Lung (tissue), 12 donors: ENCODE data around the gene CCT6A. TPM values are rescaled to one million over a fixed set of nuclear protein-coding genes. Genes with fewer than 3 reads are reported as not detected.
A peak's percentile ranks its signal among the peaks of the same experiment; 100 is the strongest.

ENCODE experiments used
- ATAC-seq: fragments of 200-7000 bp; cut with Tn5 transposase; one replicate; pipeline ENCODE4 v1.9.1; 2020; ENCODE audit warnings: moderate number of reproducible peaks; ENCODE audit not compliant: insufficient read depth, low FRiP score
- DNase-seq, 3 donors: peaks; one replicate each; pipeline ENCODE4 v3.0.0-alpha.2; 2013 to 2017
- H3K27ac ChIP-seq, 2 donors: one replicate each; pipeline ENCODE4 v1.5.1; 2013; ENCODE audit warnings: mild to moderate bottlenecking in 2 of 2, moderate library complexity in 2 of 2, control low read depth in 1 of 2, inconsistent platforms in 1 of 2, low read depth in 1 of 2, low read length in 1 of 2
- H3K27me3 ChIP-seq, 3 donors: one replicate each; pipeline ENCODE4 v1.5.1; 2013; ENCODE audit warnings: low read length in 2 of 3; ENCODE audit not compliant: control insufficient read depth in 3 of 3, insufficient read depth in 3 of 3
- H3K36me3 ChIP-seq, 4 donors: one replicate each; pipeline ENCODE4 v1.5.1; 2013; ENCODE audit warnings: low read length in 4 of 4, mild to moderate bottlenecking in 1 of 4, moderate library complexity in 1 of 4; ENCODE audit not compliant: control insufficient read depth in 4 of 4, insufficient read depth in 4 of 4
- H3K4me1 ChIP-seq, 5 donors: one replicate each; pipeline ENCODE4 v1.5.1; 2013; ENCODE audit warnings: low read length in 5 of 5, mild to moderate bottlenecking in 2 of 5, moderate library complexity in 1 of 5; ENCODE audit not compliant: control insufficient read depth in 5 of 5, insufficient read depth in 5 of 5
- H3K4me3 ChIP-seq: one replicate; pipeline ENCODE4 v1.5.1; 2013; ENCODE audit warnings: mild to moderate bottlenecking, control low read depth, moderate library complexity
- H3K9ac ChIP-seq, 2 donors: one replicate each; pipeline ENCODE4 v1.5.1; 2013; ENCODE audit warnings: low read length in 2 of 2, control low read depth in 1 of 2; ENCODE audit not compliant: insufficient read depth in 1 of 2
- H3K9me3 ChIP-seq, 4 donors: one replicate each; pipeline ENCODE4 v1.5.1; 2013; ENCODE audit warnings: low read length in 3 of 4, mild to moderate bottlenecking in 1 of 4, moderate library complexity in 1 of 4; ENCODE audit not compliant: control insufficient read depth in 4 of 4, insufficient read depth in 3 of 4
- WGBS, 2 donors: extraction: QIAGEN DNeasy Blood & Tissue Kit; methylation state at CpG; one replicate each; pipeline ENCODE4 v1.1.7; 2013; 5-methylcytosine and 5-hydroxymethylcytosine counted together
- polyA plus RNA-seq, 2 donors: library from polyadenylated mRNA; stranded (reverse); fragments of 200-250 nt; gene quantifications; one replicate each; pipeline ENCODE4 v1.2.1, GENCODE V29; 2013
- total RNA-seq, 2 donors: library from RNA; depleted of rRNA in 1 of 2; stranded (reverse); fragments of >200 nt in 1 of 2; gene quantifications; one replicate each; pipeline ENCODE4 v1.2.1, GENCODE V29; 2014 to 2021
- TF ChIP-seq, protein P1 (sequence below): IDR thresholded peaks from 2 replicates; pipeline ENCODE4 v1.5.1; 2012; ENCODE audit warnings: mild to moderate bottlenecking; ENCODE audit errors: control extremely low read depth, extremely low read depth
- donor health status: control.
- donor health status: control.
- donor health status: Bipolar disorder and iron deficiency.
- donor health status: healthy.
- donor health status: DM: yes; HTN: yes; CAD: no.

CCT6A gene
- total and polyA plus RNA-seq, 4 donors, result 88.1 to 196 (median 104) TPM

DNA sequence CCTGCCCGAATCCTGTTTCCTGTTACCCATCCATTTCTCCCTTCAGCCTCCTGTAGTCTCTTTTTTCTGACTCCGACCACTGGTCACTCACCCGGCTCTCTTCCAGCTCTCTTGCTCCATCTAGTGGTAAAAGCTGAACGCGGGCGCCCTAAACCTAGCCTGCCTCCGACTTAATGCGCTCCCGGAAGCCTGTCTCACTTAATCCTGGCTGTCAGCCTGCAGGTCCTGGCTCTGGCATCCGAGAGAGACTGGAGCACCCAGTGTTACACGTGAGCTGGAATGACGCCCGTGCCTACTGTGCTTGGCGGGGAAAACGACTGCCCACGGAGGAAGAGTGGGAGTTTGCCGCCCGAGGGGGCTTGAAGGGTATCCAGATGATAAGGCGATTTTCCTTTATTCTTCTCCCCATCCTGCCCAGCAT is 22.8 kb downstream of the CCT6A start:
- H3K27me3 ChIP-seq, result no peaks in the 10 kb centered on the region
- 19 to 29% methylated on average over 19 of the region's 19 CpGs for WGBS, 2 donors
- H3K4me3 ChIP-seq, result no peak overlapping the region
- no peak overlapping the region for H3K9ac ChIP-seq
- H3K4me1 ChIP-seq, result peaks cover 0 to 6% (median 2%) of the 10 kb centered on the region in 5 donors
- TF ChIP-seq, protein P1, sequence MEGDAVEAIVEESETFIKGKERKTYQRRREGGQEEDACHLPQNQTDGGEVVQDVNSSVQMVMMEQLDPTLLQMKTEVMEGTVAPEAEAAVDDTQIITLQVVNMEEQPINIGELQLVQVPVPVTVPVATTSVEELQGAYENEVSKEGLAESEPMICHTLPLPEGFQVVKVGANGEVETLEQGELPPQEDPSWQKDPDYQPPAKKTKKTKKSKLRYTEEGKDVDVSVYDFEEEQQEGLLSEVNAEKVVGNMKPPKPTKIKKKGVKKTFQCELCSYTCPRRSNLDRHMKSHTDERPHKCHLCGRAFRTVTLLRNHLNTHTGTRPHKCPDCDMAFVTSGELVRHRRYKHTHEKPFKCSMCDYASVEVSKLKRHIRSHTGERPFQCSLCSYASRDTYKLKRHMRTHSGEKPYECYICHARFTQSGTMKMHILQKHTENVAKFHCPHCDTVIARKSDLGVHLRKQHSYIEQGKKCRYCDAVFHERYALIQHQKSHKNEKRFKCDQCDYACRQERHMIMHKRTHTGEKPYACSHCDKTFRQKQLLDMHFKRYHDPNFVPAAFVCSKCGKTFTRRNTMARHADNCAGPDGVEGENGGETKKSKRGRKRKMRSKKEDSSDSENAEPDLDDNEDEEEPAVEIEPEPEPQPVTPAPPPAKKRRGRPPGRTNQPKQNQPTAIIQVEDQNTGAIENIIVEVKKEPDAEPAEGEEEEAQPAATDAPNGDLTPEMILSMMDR, result peak; percentile 88
- peaks cover 3 to 21% (median 12%) of the 10 kb centered on the region in 4 donors for H3K36me3 ChIP-seq
- ATAC-seq, result peak; percentile 92
- peak overlapping the region in 1 of 2 donors; percentile 6 for H3K27ac ChIP-seq
- peak; percentile 84 to 87 (median 85) for DNase-seq
- no peaks in the 10 kb centered on the region for H3K9me3 ChIP-seq

DNA sequence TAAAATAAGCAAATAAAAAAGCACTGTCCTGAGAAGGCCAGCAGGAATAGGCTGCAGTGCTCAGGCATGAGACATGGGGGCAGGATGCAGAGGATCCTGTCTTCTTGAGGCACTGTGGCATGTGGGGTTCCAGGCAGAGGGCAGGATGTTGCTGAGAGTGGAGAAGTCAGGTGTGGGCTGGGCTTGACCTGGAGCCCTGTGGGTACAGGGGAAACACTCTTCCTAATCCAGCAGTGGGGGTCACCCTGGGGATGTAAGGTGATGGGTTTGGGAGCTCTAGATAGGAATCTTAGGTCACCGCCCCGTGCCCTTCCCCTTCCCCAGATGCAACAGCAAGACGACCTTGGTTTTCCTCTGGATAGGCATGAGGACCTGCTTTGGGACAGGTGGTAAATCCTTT is 26.1 kb downstream of the CCT6A start:
- 93% methylated on average over 3 of the region's 3 CpGs for WGBS, 2 donors
- peaks cover 0 to 35% (median 4%) of the 10 kb centered on the region in 4 donors for H3K36me3 ChIP-seq
- H3K4me3 ChIP-seq, result no peak overlapping the region
- H3K27me3 ChIP-seq, result no peaks in the 10 kb centered on the region
- peaks cover 0 to 15% (median 7%) of the 10 kb centered on the region in 5 donors for H3K4me1 ChIP-seq
- ATAC-seq (no peak), DNase-seq (no peak)
- TF ChIP-seq, protein P1, result no peak
- no peak overlapping the region for H3K27ac ChIP-seq
- H3K9ac ChIP-seq, result no peak overlapping the region
- H3K9me3 ChIP-seq, result no peaks in the 10 kb centered on the region

DNA sequence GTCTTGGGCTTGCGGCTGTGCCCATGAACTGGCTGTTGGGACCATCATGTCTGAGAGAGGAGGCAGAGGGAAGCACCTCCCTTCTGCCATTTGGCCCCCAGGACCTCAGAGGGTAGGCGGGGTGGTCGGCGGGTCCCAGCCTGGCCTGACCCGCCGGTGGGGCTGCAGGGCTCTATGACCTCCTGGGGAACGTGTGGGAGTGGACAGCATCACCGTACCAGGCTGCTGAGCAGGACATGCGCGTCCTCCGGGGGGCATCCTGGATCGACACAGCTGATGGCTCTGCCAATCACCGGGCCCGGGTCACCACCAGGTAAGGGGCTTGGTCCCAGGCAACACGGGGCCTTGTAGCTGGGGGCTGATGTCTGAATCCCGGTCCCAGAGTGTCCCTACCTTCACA is 26.6 kb downstream of the CCT6A start:
- H3K9me3 ChIP-seq, result no peaks in the 10 kb centered on the region
- TF ChIP-seq, protein P1, result no peak
- no peak overlapping the region for H3K4me3 ChIP-seq
- no peak for DNase-seq
- no peaks in the 10 kb centered on the region for H3K27me3 ChIP-seq
- no peak overlapping the region for H3K27ac ChIP-seq
- WGBS, 2 donors, result 96 to 98% methylated on average over 16 of the region's 16 CpGs
- H3K9ac ChIP-seq, result no peak overlapping the region
- ATAC-seq, result no peak
- H3K4me1 ChIP-seq, result peaks cover 0 to 19% (median 7%) of the 10 kb centered on the region in 5 donors
- H3K36me3 ChIP-seq, result peaks cover 0 to 32% (median under 1%) of the 10 kb centered on the region in 4 donors
